Endothelial cell of umbilical vein (primary cell): ENCODE data around the gene PLD4. TPM values are rescaled to one million over a fixed set of nuclear protein-coding genes. Genes with fewer than 3 reads are reported as not detected.
"Not testable (repeated sequence)": the region's sequence is repeated elsewhere in the genome, so short reads cannot be mapped to it uniquely, and the experiment has no call there.

ENCODE experiments used
- BruUV-seq: library from RNA; stranded (reverse); fragments of 400-500 nt; replicated peaks from 2 replicates; lab custom pipeline; 2021; lab: Mats Ljungman, UMichigan
- CTCF ChIA-PET: fragments of 300-600, 350-600 bp; sonication (Branson Sonifier 250); formaldehyde crosslinking; loops from one replicate; lab custom pipeline; 2021; ENCODE audit warnings: antibody characterized with exemption, inconsistent platforms; lab: Charles Lee
- POLR2A ChIA-PET: fragments of 300-600, 350-600 bp; sonication (Branson Sonifier 250); formaldehyde crosslinking; loops from one replicate; lab custom pipeline; 2021; ENCODE audit warnings: antibody characterized with exemption, inconsistent platforms; lab: Charles Lee
- DNase-seq: peaks from one replicate; pipeline ENCODE4 v3.0.0-alpha.2; 2011; ENCODE audit warnings: low read depth, low spot score
- FAIRE-seq: peaks from 2 replicates; lab custom pipeline; 2011; peaks lifted over from hg19 to GRCh38; lab: Jason Lieb, UNC
- H2AFZ ChIP-seq: 2 replicates; pipeline ENCODE4 v1.6.0; 2012; ENCODE audit warnings: low read depth, low read length, control low read depth, inconsistent platforms
- H3K27ac ChIP-seq: 2 replicates; pipeline ENCODE4 v1.5.1; 2011; ENCODE audit warnings: low read depth, mild to moderate bottlenecking, control low read depth, low read length, moderate library complexity; ENCODE audit not compliant: insufficient read depth
- H3K27me3 ChIP-seq, 2 experiments: 2 replicates each; pipeline versions ENCODE4 v1.6.0 to v1.6.1; 2011; ENCODE audit warnings: low read length in 2 of 2, mixed read lengths in 1 of 2; ENCODE audit not compliant: control insufficient read depth in 2 of 2, insufficient read depth in 2 of 2
- H3K36me3 ChIP-seq, 2 experiments: 2 replicates in 1 of 2; 3 replicates in 1 of 2; pipeline ENCODE4 v1.5.1; 2011; ENCODE audit warnings: low read length in 2 of 2, mild to moderate bottlenecking in 1 of 2, moderate library complexity in 1 of 2; ENCODE audit not compliant: control insufficient read depth in 2 of 2, insufficient read depth in 2 of 2; ENCODE audit errors: extremely low read depth in 1 of 2
- H3K4me1 ChIP-seq: 3 replicates; pipeline ENCODE4 v1.5.1; 2011; ENCODE audit warnings: mild to moderate bottlenecking, low read length; ENCODE audit not compliant: control insufficient read depth, insufficient read depth; ENCODE audit errors: extremely low read depth
- H3K4me2 ChIP-seq: 2 replicates; pipeline ENCODE4 v1.6.1; 2011; ENCODE audit warnings: low read length, control low read depth, mixed read lengths; ENCODE audit not compliant: insufficient read depth
- H3K4me3 ChIP-seq, 3 experiments: fragments of 200-600 bp in 1 of 3; sonication (generic), shearing (Covaris generic) in 1 of 3; replicated peaks in 1 of 3; 2 replicates each; pipeline ENCODE4 v1.5.1; 2011 to 2016; ENCODE audit warnings: control low read depth in 3 of 3, low read length in 3 of 3, mild to moderate bottlenecking in 2 of 3, inconsistent platforms in 1 of 3, low read depth in 1 of 3, moderate library complexity in 1 of 3; ENCODE audit not compliant: insufficient read depth in 1 of 3
- H3K79me2 ChIP-seq: 2 replicates; pipeline ENCODE4 v1.6.0; 2012; ENCODE audit warnings: low read length, inconsistent platforms; ENCODE audit not compliant: control insufficient read depth, insufficient read depth
- H3K9ac ChIP-seq: replicated peaks from 2 replicates; pipeline ENCODE3; 2011; ENCODE audit warnings: low read length, control low read depth; ENCODE audit not compliant: insufficient read depth; ENCODE audit errors: extremely low read depth
- H3K9me1 ChIP-seq: replicated peaks from 3 replicates; pipeline ENCODE4 v1.6.0; 2011; ENCODE audit warnings: mild to moderate bottlenecking, low read length; ENCODE audit not compliant: control insufficient read depth, insufficient read depth; ENCODE audit errors: extremely low read depth
- H3K9me3 ChIP-seq: replicated peaks from 2 replicates; pipeline ENCODE4 v1.5.1; 2012; ENCODE audit warnings: low read length, inconsistent platforms; ENCODE audit not compliant: control insufficient read depth, insufficient read depth
- H4K20me1 ChIP-seq: replicated peaks from 2 replicates; pipeline ENCODE3; 2011; ENCODE audit warnings: mild to moderate bottlenecking, low read length; ENCODE audit not compliant: control insufficient read depth, insufficient read depth; ENCODE audit errors: extremely low read depth
- CTCF ChIP-seq, 2 donors: IDR thresholded peaks; 1 replicate in 1 of 2; 2 replicates in 1 of 2; pipeline ENCODE4 v1.5.1; 2011; ENCODE audit warnings: low read length in 2 of 2, mild to moderate bottlenecking in 2 of 2, moderate library complexity in 2 of 2, control low read depth in 1 of 2, inconsistent platforms in 1 of 2, low read depth in 1 of 2; ENCODE audit not compliant: insufficient read depth in 1 of 2; ENCODE audit errors: extremely low read depth in 1 of 2
- EZH2 ChIP-seq: IDR thresholded peaks from 2 replicates; pipeline ENCODE4 v1.6.1; 2012; ENCODE audit warnings: borderline replicate concordance, low read depth, mild to moderate bottlenecking, moderate library complexity, low read length, inconsistent platforms; ENCODE audit not compliant: severe bottlenecking
- FOS ChIP-seq: IDR thresholded peaks from 2 replicates; pipeline ENCODE4 v1.6.1; 2011; ENCODE audit warnings: mild to moderate bottlenecking, low read length, moderate library complexity, borderline replicate concordance; ENCODE audit not compliant: insufficient read depth
- GATA2 ChIP-seq: IDR thresholded peaks from 2 replicates; pipeline ENCODE4 v1.7.0; 2011; ENCODE audit warnings: low read depth, mild to moderate bottlenecking, moderate library complexity, mixed read lengths, low read length; ENCODE audit not compliant: insufficient read length, insufficient read depth
- JUN ChIP-seq: IDR thresholded peaks from 2 replicates; pipeline ENCODE4 v1.6.1; 2011; ENCODE audit warnings: borderline replicate concordance, low read depth; ENCODE audit not compliant: insufficient read length, insufficient read depth
- MAX ChIP-seq: IDR thresholded peaks from 2 replicates; pipeline ENCODE4 v1.6.1; 2011; ENCODE audit not compliant: insufficient read depth, insufficient read length
- MYC ChIP-seq: IDR thresholded peaks from one replicate; pipeline ENCODE4 v1.6.1; 2011; ENCODE audit warnings: mild to moderate bottlenecking, low read depth, low read length
- POLR2A ChIP-seq: IDR thresholded peaks from 2 replicates; pipeline ENCODE4 v1.6.1; 2012; ENCODE audit warnings: low read depth, mild to moderate bottlenecking, control low read depth, low read length
- POLR2AphosphoS5 ChIP-seq: IDR thresholded peaks from 2 replicates; pipeline ENCODE4 v1.6.1; 2012; ENCODE audit warnings: low read depth, mild to moderate bottlenecking, control low read depth, low read length, moderate library complexity; ENCODE audit not compliant: insufficient read depth
- dilution Hi-C: fragments of 300-500 bp; cut with MboI; formaldehyde crosslinking; loops from one replicate; pipeline ENCODE4 v1.15.0; 2019; ENCODE audit warnings: low sequenced_read_pairs; ENCODE audit not compliant: extremely low pct_ligation_motif_present
- intact Hi-C: fragments of 100-400 bp; cut with micrococcal nuclease; formaldehyde crosslinking; loops from one replicate; pipeline ENCODE4 v1.10.0; 2022
- polyA plus RNA-seq, 4 experiments: library from polyadenylated mRNA; depleted of rRNA in 3 of 4; stranded (reverse) in 3 of 4; unstranded in 1 of 4; fragments of >200 nt; gene quantifications; 2 replicates each; pipeline versions ENCODE4 v1.2.1 to v1.2.3, GENCODE V29; 2011 to 2012; ENCODE audit warnings: missing spikeins in 1 of 4
- total RNA-seq: library from RNA; stranded (reverse); gene quantifications from 2 replicates; pipeline ENCODE4 v1.2.3, GENCODE V29; 2021

Gene PLD4
- total and polyA plus RNA-seq, 2 donors (not counting 3 experiments of a cell fraction or from before 2014, with no cell fraction given): 0.01 to 0.11 TPM

DNA sequence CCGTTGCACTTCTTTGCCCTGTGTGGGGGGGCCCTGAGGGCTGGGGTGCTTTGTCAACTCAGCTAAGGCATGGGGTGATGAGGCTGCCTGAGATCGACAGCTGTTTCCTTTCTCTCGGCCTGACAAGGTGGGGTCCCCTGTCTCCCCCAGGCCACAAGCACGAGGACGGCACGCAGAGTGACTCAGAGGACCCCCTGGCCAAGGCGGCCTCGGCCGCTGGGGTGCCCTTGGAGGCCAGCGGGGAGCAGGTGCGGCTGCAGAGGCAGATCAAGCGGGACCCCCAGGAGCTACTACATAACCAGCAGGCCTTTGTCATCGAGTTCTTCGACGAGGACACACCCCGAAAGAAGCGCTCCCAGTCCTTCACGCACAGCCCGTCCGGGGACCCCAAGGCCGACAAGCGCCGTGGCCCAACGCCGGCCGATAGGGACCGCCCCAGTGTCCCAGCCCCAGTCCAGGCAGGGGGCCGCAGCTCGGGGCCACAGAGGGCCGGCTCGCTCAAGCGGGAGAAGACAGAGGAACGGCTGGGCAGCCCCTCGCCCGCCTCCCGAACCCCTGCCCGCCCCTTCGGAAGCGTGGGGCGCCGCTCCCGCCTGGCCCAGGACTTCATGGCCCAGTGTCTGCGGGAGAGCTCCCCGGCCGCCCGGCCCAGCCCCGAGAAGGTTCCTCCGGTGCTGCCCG, 40.9 kb upstream of the PLD4 start:
- Histone ChIP-seq H3K27me3 (no peaks in the 10 kb centered on the region), H3K4me2 (no peak overlapping the region), H3K36me3 (peaks cover 3 to 30% of the 10 kb centered on the region in 2 experiments), H3K9me1 (no peaks in the 10 kb centered on the region), H3K79me2 (no peaks in the 10 kb centered on the region), H3K9me3 (no peaks in the 10 kb centered on the region), H3K4me1 (no peaks in the 10 kb centered on the region), H3K4me3 (no peak overlapping the region), H2AFZ (no peak overlapping the region), H3K27ac (no peak overlapping the region), H4K20me1 (no peaks in the 10 kb centered on the region), H3K9ac (no peak overlapping the region)
- DNase-seq (no peak), FAIRE-seq (no peak)
- ChIA-PET CTCF (no interaction called here), POLR2A (no interaction called here)
- BruUV-seq: no TSS peak
- no peak for TF ChIP-seq POLR2AphosphoS5
- no peak for TF ChIP-seq POLR2A
- no peak for TF ChIP-seq JUN
- TF ChIP-seq FOS: no peak
- no peak for TF ChIP-seq GATA2
- TF ChIP-seq MYC: no peak
- no peak for TF ChIP-seq CTCF (IDR thresholded peaks at IDR 0.05; ENCODE audit: extremely low read depth in 1 of 2, insufficient read depth in 1 of 2, low read depth in 1 of 2, low read length in 2 of 2)
- no peak for TF ChIP-seq MAX
- no peak for TF ChIP-seq EZH2
- intact Hi-C loops (no loop called here), dilution Hi-C loops (no loop called here)

DNA sequence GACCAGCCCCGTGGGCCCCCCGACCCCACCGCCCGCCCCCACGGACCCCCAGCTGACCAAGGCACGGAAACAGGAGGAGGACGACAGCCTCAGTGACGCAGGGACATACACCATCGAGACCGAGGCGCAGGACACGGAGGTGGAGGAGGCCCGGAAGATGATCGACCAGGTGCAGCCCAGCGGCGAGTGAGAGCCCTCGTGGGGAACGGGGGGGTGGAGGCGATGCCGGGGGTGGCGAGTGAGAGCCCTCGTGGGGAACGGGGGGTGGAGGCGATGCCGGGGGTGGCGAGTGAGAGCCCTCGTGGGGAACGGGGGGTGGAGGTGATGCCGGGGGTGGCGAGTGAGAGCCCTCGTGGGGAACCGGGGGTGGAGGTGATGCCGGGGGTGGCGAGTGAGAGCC, 40.3 kb upstream of the PLD4 start:
- intact Hi-C loops, H3K4me3 ChIP-seq, POLR2A ChIA-PET, H3K9me1 ChIP-seq, H4K20me1 ChIP-seq, DNase-seq, BruUV-seq, FAIRE-seq, H3K27ac ChIP-seq, H3K9ac ChIP-seq, dilution Hi-C loops, CTCF ChIA-PET, H2AFZ ChIP-seq, H3K4me1 ChIP-seq, H3K79me2 ChIP-seq, H3K4me2 ChIP-seq, H3K27me3 ChIP-seq, H3K9me3 ChIP-seq: not testable (repeated sequence)
- H3K36me3 ChIP-seq: peaks cover 3 to 30% of the 10 kb centered on the region in 2 experiments
